Upper lobe of left lung (tissue), 6 donors: ENCODE measurements around the gene SMOC1. TPM values are rescaled to one million over a fixed set of nuclear protein-coding genes. Genes with fewer than 3 reads are reported as not detected.

ENCODE experiments used
- ATAC-seq, 2 donors: fragments of 200-7000 bp; cut with Tn5 transposase; one replicate each; pipeline ENCODE4 v1.9.1; 2022; ENCODE audit warnings: mild to moderate bottlenecking in 2 of 2, moderate library complexity in 2 of 2; ENCODE audit not compliant: low FRiP score in 2 of 2
- DNase-seq, 2 donors: peaks; one replicate each; pipeline ENCODE4 v3.0.0-alpha.2; 2019 to 2020
- H3K27ac ChIP-seq, 4 donors: fragments of 200-600 bp; sonication (generic); one replicate each; pipeline ENCODE4 v1.5.1; 2016 to 2019
- H3K27me3 ChIP-seq, 4 donors: fragments of 200-600 bp; sonication (generic); one replicate each; pipeline ENCODE4 v1.5.1; 2017 to 2019
- H3K36me3 ChIP-seq, 4 donors: fragments of 200-600 bp; sonication (generic); one replicate each; pipeline ENCODE4 v1.5.1; 2016 to 2019
- H3K4me1 ChIP-seq, 4 donors: fragments of 200-600 bp; sonication (generic); one replicate each; pipeline ENCODE4 v1.5.1; 2018 to 2019
- H3K4me3 ChIP-seq, 4 donors: fragments of 200-600 bp; sonication (generic); one replicate each; pipeline ENCODE4 v1.5.1; 2017 to 2019; ENCODE audit warnings: mild to moderate bottlenecking in 2 of 4, moderate library complexity in 1 of 4
- H3K9me3 ChIP-seq, 4 donors: fragments of 200-600 bp; sonication (generic); one replicate each; pipeline ENCODE4 v1.5.1; 2018 to 2019
- EP300 ChIP-seq, 4 donors: sonication (generic); formaldehyde crosslinking; IDR thresholded peaks; one replicate each; pipeline ENCODE4 v1.5.1; 2017; ENCODE audit warnings: antibody characterized with exemption in 4 of 4, control low read depth in 2 of 4
- POLR2A ChIP-seq, 4 donors: fragments of 450-650 bp; IDR thresholded peaks; one replicate each; pipeline ENCODE4 v1.5.1; 2016 to 2017; ENCODE audit warnings: antibody characterized with exemption in 4 of 4, mild to moderate bottlenecking in 2 of 4
- POLR2AphosphoS5 ChIP-seq, 2 donors: sonication (generic); formaldehyde crosslinking; IDR thresholded peaks; one replicate each; pipeline ENCODE4 v1.5.1; 2017; ENCODE audit warnings: antibody characterized with exemption in 2 of 2
- WGBS, 2 donors: methylation state at CpG; one replicate each; pipeline ENCODE4 v1.1.5; 2017 to 2018; 5-methylcytosine and 5-hydroxymethylcytosine counted together
- total RNA-seq, 6 donors: library from RNA; depleted of rRNA in 4 of 6; stranded (reverse); fragments of >200 nt in 4 of 6; gene quantifications; one replicate each; pipeline versions ENCODE4 v1.1.0 to v1.2.1, GENCODE V29; 2016 to 2021
- TF ChIP-seq, protein P1 (sequence below), 6 experiments: fragments of 450-650 bp in 4 of 6; fragments of 200-600 bp in 2 of 6; sonication (generic) in 2 of 6; IDR thresholded peaks; one replicate each; pipeline ENCODE4 v1.5.1; 2016 to 2019; ENCODE audit warnings: antibody characterized with exemption in 6 of 6
- donor health status: DM: no; HTN: no; CAD: no; lungs with moderate emphysema.
- donor health status: DM: no; HTN: yes; CAD: no; lungs with severe emphysema.

SMOC1 gene
- total RNA-seq, 6 donors from 2014 or later = 0.22 to 1.3 (median 0.61) TPM; not detected in 1

DNA sequence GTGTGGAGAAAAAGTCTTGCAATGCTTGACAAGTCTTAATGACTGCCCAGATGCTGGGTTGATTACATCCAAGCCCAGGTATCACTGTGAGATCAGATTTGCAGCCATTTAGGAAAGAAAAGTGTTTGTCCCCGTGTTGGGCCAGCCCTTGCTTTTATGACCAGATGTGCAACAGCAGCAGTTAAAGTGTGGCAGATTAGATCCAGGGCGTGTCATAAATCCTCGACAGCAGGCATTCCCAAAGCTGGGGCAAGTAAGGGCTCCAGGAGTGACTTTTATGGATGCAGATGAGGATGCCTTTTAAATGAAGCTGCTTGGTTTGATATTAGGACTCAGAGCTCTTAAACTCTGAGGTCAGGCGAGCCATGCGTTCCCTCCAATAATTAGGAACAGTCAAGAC, 1.7 kb downstream of the SMOC1 start:
- H3K9me3 ChIP-seq = no peaks in the 10 kb centered on the region
- TF ChIP-seq POLR2A (IDR thresholded peaks at IDR 0.05) = no peak
- no peak for TF ChIP-seq EP300 (IDR thresholded peaks at IDR 0.05)
- H3K4me1 ChIP-seq = peaks cover 0 to 17% (median 11%) of the 10 kb centered on the region in 4 donors
- H3K27me3 ChIP-seq = peaks cover 2 to 12% (median 8%) of the 10 kb centered on the region in 4 donors
- no peak overlapping the region for H3K27ac ChIP-seq
- no peak overlapping the region for H3K4me3 ChIP-seq
- no peak for DNase-seq
- no peak for ATAC-seq
- no peaks in the 10 kb centered on the region for H3K36me3 ChIP-seq
- 47 to 67% methylated on average over 5 of the region's 5 CpGs for WGBS, 2 donors

DNA sequence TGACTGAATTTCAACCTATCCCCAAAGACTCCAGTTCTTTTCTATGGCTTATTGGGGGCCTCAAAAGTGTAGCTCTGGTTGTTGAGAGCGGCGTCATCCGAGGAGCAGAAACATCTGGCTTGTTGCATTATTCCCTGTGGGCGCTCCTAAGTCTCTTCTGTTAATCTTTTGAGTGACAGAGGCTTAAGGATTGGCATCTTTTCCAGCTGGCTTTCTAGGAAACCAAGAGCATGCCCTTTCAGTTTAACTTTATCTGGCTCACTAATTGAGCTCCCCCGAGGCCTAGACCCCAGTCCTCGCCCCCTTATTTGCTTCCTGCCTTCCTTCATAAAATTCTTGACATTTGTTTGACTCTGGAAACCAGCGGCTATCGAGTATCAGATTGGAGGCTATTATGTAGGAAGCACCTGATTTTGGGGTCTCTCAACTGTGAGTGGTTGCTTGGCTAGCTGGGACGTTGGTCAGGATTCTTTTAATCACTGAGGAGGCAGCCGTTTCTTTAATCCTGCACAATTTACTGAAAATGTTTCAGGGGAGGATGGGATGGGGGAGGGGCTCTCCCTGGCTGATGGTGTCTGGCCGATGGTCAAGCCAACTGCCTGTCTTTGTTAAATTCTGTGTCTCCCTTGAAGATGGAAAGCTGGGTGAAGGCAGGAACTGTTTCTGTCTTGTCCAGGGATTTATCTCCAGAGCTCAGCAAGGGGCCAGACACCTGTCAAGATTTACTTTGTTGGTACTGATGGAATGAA, 3.1 kb downstream of the SMOC1 start:
- no peaks in the 10 kb centered on the region for H3K36me3 ChIP-seq
- H3K27me3 ChIP-seq = peaks cover 2 to 12% (median 8%) of the 10 kb centered on the region in 4 donors
- no peaks in the 10 kb centered on the region for H3K9me3 ChIP-seq
- H3K4me3 ChIP-seq = no peak overlapping the region
- TF ChIP-seq POLR2A (IDR thresholded peaks at IDR 0.05) (no peak), EP300 (IDR thresholded peaks at IDR 0.05) (no peak), POLR2AphosphoS5 (IDR thresholded peaks at IDR 0.05) (no peak)
- TF ChIP-seq, protein P1, sequence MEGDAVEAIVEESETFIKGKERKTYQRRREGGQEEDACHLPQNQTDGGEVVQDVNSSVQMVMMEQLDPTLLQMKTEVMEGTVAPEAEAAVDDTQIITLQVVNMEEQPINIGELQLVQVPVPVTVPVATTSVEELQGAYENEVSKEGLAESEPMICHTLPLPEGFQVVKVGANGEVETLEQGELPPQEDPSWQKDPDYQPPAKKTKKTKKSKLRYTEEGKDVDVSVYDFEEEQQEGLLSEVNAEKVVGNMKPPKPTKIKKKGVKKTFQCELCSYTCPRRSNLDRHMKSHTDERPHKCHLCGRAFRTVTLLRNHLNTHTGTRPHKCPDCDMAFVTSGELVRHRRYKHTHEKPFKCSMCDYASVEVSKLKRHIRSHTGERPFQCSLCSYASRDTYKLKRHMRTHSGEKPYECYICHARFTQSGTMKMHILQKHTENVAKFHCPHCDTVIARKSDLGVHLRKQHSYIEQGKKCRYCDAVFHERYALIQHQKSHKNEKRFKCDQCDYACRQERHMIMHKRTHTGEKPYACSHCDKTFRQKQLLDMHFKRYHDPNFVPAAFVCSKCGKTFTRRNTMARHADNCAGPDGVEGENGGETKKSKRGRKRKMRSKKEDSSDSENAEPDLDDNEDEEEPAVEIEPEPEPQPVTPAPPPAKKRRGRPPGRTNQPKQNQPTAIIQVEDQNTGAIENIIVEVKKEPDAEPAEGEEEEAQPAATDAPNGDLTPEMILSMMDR (IDR thresholded peaks at IDR 0.05) = no peak
- no peak for ATAC-seq
- no peak overlapping the region for H3K27ac ChIP-seq
- 46 to 55% methylated on average over 11 of the region's 11 CpGs for WGBS, 2 donors
- DNase-seq = no peak
- H3K4me1 ChIP-seq = peaks cover 0 to 14% (median 9%) of the 10 kb centered on the region in 4 donors

DNA sequence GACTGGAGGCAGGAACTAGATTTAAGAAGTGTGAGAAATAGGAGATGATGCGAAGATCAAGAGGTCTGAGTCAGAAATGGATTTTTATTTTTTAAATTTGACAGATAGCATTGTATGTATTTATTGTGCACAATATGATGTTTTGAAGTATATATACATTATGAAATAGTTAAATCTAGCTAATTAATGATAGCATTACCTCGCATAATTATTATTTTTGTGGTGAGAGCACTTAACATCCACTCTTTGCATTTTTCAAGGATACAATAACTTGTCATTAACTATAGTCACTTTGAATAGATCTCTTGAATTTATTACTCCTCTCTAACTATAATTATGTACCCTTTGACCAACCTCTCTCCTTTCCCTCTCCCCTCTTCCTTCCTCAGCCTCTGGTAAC, 3.7 kb downstream of the SMOC1 start:
- peaks cover 2 to 12% (median 8%) of the 10 kb centered on the region in 4 donors for H3K27me3 ChIP-seq
- H3K36me3 ChIP-seq = no peaks in the 10 kb centered on the region
- WGBS, 2 donors = 80 to 82% methylated on average over 2 of the region's 2 CpGs
- TF ChIP-seq POLR2AphosphoS5 (IDR thresholded peaks at IDR 0.05) = no peak
- no peak for TF ChIP-seq EP300 (IDR thresholded peaks at IDR 0.05)
- TF ChIP-seq, protein P1 (IDR thresholded peaks at IDR 0.05) = no peak
- no peak for TF ChIP-seq POLR2A (IDR thresholded peaks at IDR 0.05)
- H3K27ac ChIP-seq = no peak overlapping the region
- DNase-seq (no peak), ATAC-seq (no peak)
- H3K9me3 ChIP-seq = no peaks in the 10 kb centered on the region
- no peak overlapping the region for H3K4me3 ChIP-seq
- H3K4me1 ChIP-seq = peaks cover 0 to 14% (median 9%) of the 10 kb centered on the region in 4 donors

DNA sequence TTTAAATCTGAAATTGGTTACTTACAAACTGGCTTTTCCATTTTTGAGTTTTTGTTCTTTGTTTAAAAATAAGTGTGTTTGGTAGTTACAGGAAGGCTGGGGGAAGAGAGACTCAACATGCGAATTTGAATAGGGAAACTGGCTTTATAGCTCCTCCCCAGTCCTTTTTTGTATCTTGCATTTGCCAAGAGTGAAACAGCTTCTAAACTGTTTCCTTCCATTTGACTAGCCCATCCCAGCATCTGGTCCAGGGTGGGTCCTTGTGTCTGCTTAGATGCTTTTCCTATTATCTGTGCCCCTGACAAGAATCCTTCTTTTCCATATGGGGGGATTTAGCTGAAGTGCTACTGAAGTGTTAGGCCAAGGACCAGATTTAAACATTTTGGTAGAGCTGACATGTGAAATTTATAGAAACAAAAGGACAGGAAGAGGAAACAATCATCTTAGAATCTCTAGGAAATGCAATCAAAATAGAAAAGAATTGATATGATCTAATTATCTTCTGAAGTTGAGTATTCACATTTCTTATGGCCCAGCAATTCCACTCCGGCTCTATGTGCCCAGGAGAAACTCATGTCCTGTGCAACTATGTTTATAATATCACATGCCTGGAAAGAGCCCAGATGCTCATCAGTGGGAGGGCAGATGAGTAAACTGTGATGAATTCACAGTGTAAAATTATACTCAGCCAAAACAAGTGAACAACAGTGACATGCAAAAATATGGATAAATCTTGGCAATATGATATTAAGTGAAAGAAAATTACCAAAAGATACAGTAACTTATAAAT, 7.4 kb downstream of the SMOC1 start:
- Histone ChIP-seq H3K9me3 (no peaks in the 10 kb centered on the region), H3K27ac (no peak overlapping the region), H3K4me1 (no peaks in the 10 kb centered on the region), H3K27me3 (no peaks in the 10 kb centered on the region), H3K36me3 (no peaks in the 10 kb centered on the region), H3K4me3 (no peak overlapping the region)
- 59 to 64% methylated on average over 2 of the region's 2 CpGs for WGBS, 2 donors
- DNase-seq (no peak), ATAC-seq (no peak)
- no peak for TF ChIP-seq POLR2A (IDR thresholded peaks at IDR 0.05)
- no peak for TF ChIP-seq POLR2AphosphoS5 (IDR thresholded peaks at IDR 0.05)
- TF ChIP-seq, protein P1 (IDR thresholded peaks at IDR 0.05) = no peak
- TF ChIP-seq EP300 (IDR thresholded peaks at IDR 0.05) = no peak
